Heart left ventricle (tissue), 16 donors: ENCODE data around the gene TRAK1. TPM values are rescaled to one million over a fixed set of nuclear protein-coding genes. Genes with fewer than 3 reads are reported as not detected.

Experiments used
- ATAC-seq, 4 donors: fragments of 200-7000 bp; cut with Tn5 transposase; one replicate each; pipeline ENCODE4 v1.9.1; 2020 to 2022; ENCODE audit warnings: moderate library complexity in 4 of 4, mild to moderate bottlenecking in 3 of 4, moderate number of reproducible peaks in 1 of 4
- DNase-seq, 5 donors: peaks; one replicate each; pipeline ENCODE4 v3.0.0-alpha.2; 2020
- H3K27ac ChIP-seq, 12 donors: fragments of 200-600 bp; sonication (generic) in 4 of 12; one replicate each; pipeline versions ENCODE4 v1.5.0 to v1.8.0; 2016 to 2022; ENCODE audit warnings: mild to moderate bottlenecking in 2 of 12
- H3K27me3 ChIP-seq, 9 donors: fragments of 200-600 bp; sonication (generic) in 2 of 9; one replicate each; pipeline versions ENCODE4 v1.5.1 to v1.8.0; 2016 to 2022; ENCODE audit warnings: mild to moderate bottlenecking in 3 of 9
- H3K36me3 ChIP-seq, 9 donors: fragments of 200-600 bp; sonication (generic) in 2 of 9; one replicate each; pipeline versions ENCODE4 v1.5.0 to v1.8.0; 2018 to 2022; ENCODE audit warnings: mild to moderate bottlenecking in 2 of 9
- H3K4me1 ChIP-seq, 12 donors: fragments of 200-600 bp; sonication (generic) in 4 of 12; one replicate each; pipeline versions ENCODE4 v1.5.0 to v1.8.0; 2016 to 2022; ENCODE audit warnings: mild to moderate bottlenecking in 3 of 12
- H3K4me3 ChIP-seq, 12 donors: fragments of 200-600 bp; sonication (generic) in 4 of 12; one replicate each; pipeline versions ENCODE4 v1.5.0 to v1.8.0; 2017 to 2022; ENCODE audit warnings: mild to moderate bottlenecking in 9 of 12, moderate library complexity in 4 of 12
- H3K9me3 ChIP-seq, 12 donors: fragments of 200-600 bp; sonication (generic) in 4 of 12; one replicate each; pipeline versions ENCODE4 v1.5.0 to v1.8.0; 2016 to 2022; ENCODE audit warnings: mild to moderate bottlenecking in 1 of 12
- CTCF ChIP-seq, 12 donors: fragments of 200-600 bp; sonication (generic) in 4 of 12; IDR thresholded peaks; one replicate each; pipeline versions ENCODE4 v1.5.0 to v1.8.0; 2018 to 2022; ENCODE audit warnings: antibody characterized with exemption in 12 of 12, mild to moderate bottlenecking in 5 of 12
- POLR2A ChIP-seq, 2 donors: fragments of 450-650 bp; IDR thresholded peaks; one replicate each; pipeline ENCODE4 v1.6.1; 2017; ENCODE audit warnings: antibody characterized with exemption in 2 of 2, mild to moderate bottlenecking in 2 of 2, moderate library complexity in 2 of 2
- WGBS, 4 donors: extraction: QIAGEN DNeasy Blood & Tissue Kit in 2 of 4; methylation state at CpG; one replicate each; pipeline versions ENCODE4 v1.1.5 to v1.1.7; 2013 to 2018; 5-methylcytosine and 5-hydroxymethylcytosine counted together
- intact Hi-C, 10 donors: fragments of 100-400 bp; cut with DNase I; formaldehyde crosslinking; loops; one replicate each; pipeline versions ENCODE4 v1.11.1 to v1.14.2; 2022
- polyA plus RNA-seq, 2 donors: library from polyadenylated mRNA; stranded (reverse); fragments of 200-250 nt; gene quantifications; one replicate each; pipeline ENCODE4 v1.2.3, GENCODE V29; 2013
- total RNA-seq, 9 donors: library from RNA; depleted of rRNA in 2 of 9; stranded (reverse); fragments of >200 nt in 2 of 9; fragmentation: NEBNext Ultra II Directional in 3 of 9; extraction: Animal tissue kit (Norgen Biotek cat#: 25700) in 3 of 9; gene quantifications; one replicate each; pipeline versions ENCODE4 v1.1.0 to v1.2.4, GENCODE V29; 2016 to 2023
- donor health status: ischemic (EF 13 %, LVEDD 7.1; RV severe dilation, severe dysfunction).
- donor health status: healthy with polysubstance abuse.
- donor health status: DM: no; HTN: yes; CAD: no.
- donor health status: DM: no; HTN: no; CAD: no.
- donor health status: ischemic (EF 25% LVEDD 6.9; RV normal size, moderate dysfunction).
- donor health status: ischemic (EF 25% LVEDD 5.7; RV mildly dilated, moderate dysfunction).
- donor health status: healthy.
- donor health status: DM: yes; HTN: yes; CAD: no.
- donor health status: ischemic (EF 35%, LVEDD 5.7; RV mildly dilated, moderate dysfunction).
- donor health status: nonischemic (EF 11% LVEDD 7.7; RV severe dilation, severe dysfunction).
- donor health status: DM: yes; HTN: yes; CAD: no.
- donor health status: PGD.
- donor health status: ischemic (EF 29% LVEDD 5.4; RV normal size, mild dysfunction).
- donor health status: nonischemic (EF 23%, LVEDD 6.1; RV moderate dilation, normal function).

Gene TRAK1
- total and polyA plus RNA-seq, 11 donors = 53.3 to 364 (median 250) TPM

- no peak overlapping the region for H3K4me3 ChIP-seq
- H3K36me3 ChIP-seq = peaks cover 0 to 46% (median 37%) of the 10 kb centered on the region in 9 donors
- no peak for TF ChIP-seq POLR2A (IDR thresholded peaks at IDR 0.05)
- no peak for TF ChIP-seq CTCF (IDR thresholded peaks at IDR 0.05)
- intact Hi-C loops = loop anchor here in 6 of 10 donors (5.0 to 10.0 kb wide), 4 partner anchors 216 to 518 kb away; no protein-coding TSS in a partner anchor
- no peaks in the 10 kb centered on the region for H3K27me3 ChIP-seq
- DNase-seq (no peak), ATAC-seq (no peak)
- peaks cover 0 to 4% (median 0%) of the 10 kb centered on the region in 12 donors for H3K9me3 ChIP-seq
- no peak overlapping the region for H3K27ac ChIP-seq
- peaks cover 0 to 21% (median 7%) of the 10 kb centered on the region in 12 donors for H3K4me1 ChIP-seq
- WGBS, 4 donors = 80 to 84% (median 83%) methylated on average over 11 of the region's 11 CpGs
These were observed 135.6 kb downstream of the TRAK1 start for GRCh38 chr3:42226470-42227425.

GRCh38 chr3:42228796-42229195, 137.6 kb downstream of the TRAK1 start:
- H3K27ac ChIP-seq = no peak overlapping the region
- DNase-seq (no peak), ATAC-seq (no peak)
- WGBS, 4 donors = 44 to 55% (median 48%) methylated on average over 5 of the region's 5 CpGs
- peak in 3 of 12 donors; percentile 10 to 19 (median 13) for TF ChIP-seq CTCF (IDR thresholded peaks at IDR 0.05)
- no peak for TF ChIP-seq POLR2A (IDR thresholded peaks at IDR 0.05)
- H3K9me3 ChIP-seq = peaks cover 0 to 4% (median 0%) of the 10 kb centered on the region in 12 donors
- peaks cover 0 to 20% (median 7%) of the 10 kb centered on the region in 12 donors for H3K4me1 ChIP-seq
- intact Hi-C loops = loop anchor here in 6 of 10 donors (1.0 to 10.0 kb wide), 5 partner anchors 214 to 516 kb away; no protein-coding TSS in a partner anchor
- H3K4me3 ChIP-seq = no peak overlapping the region
- H3K27me3 ChIP-seq = peaks cover 0 to 4% (median 0%) of the 10 kb centered on the region in 9 donors
- peaks cover 0 to 25% (median 18%) of the 10 kb centered on the region in 9 donors for H3K36me3 ChIP-seq

GRCh38 chr3:42229266-42229941, 138.2 kb downstream of the TRAK1 start:
- WGBS, 4 donors = 47 to 58% (median 52%) methylated on average over 5 of the region's 5 CpGs
- Histone ChIP-seq H3K4me3 (no peak overlapping the region), H3K4me1 (peaks cover 0 to 14% (median 5%) of the 10 kb centered on the region in 12 donors), H3K27me3 (peaks cover 0 to 4% (median 0%) of the 10 kb centered on the region in 9 donors), H3K36me3 (peaks cover 0 to 19% (median 12%) of the 10 kb centered on the region in 9 donors), H3K27ac (no peak overlapping the region), H3K9me3 (peaks cover 0 to 4% (median 0%) of the 10 kb centered on the region in 12 donors)
- intact Hi-C loops = loop anchor here in 6 of 10 donors (1.0 to 10.0 kb wide), 5 partner anchors 213 to 515 kb away; no protein-coding TSS in a partner anchor
- DNase-seq (no peak), ATAC-seq (no peak)
- TF ChIP-seq CTCF (IDR thresholded peaks at IDR 0.05) (no peak), POLR2A (IDR thresholded peaks at IDR 0.05) (no peak)
